ENCODE measurements around the gene RUNX2.

DNA sequence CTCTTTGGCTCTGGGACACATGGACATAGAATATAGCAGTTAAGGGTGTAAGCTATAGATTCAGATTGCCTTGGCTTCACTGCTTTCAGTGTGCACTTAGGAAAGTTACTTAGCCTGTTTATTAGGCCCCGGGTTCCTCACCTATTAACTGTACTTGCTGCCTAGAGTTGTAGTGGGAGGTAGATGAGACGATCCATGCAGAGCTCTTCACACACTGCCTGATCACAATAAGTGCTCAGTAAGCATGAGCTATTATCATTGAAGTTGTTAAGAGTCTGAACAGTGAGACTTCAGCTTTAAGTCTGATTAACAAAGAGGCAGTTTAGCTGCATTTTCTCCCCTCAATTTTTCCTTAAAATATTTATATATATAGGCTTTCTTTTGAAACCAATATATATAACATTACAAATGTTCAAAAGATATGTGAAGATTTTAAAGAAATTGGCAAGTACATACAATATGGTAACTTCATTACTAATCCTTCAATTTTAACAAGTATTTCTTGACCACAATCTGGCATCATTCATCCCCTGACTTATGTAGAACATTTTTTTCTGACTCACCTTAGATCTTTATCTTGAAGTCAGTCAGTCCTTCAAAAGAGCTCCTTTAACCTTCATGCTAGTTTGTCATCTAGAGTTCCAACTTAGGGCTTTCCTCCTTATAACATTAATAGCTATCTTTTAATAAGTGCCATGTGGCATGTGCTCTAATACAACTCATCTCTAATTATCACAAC is 70.1 kb downstream of the RUNX2 start:
- TF ChIP-seq GATA2 (IDR thresholded peaks at IDR 0.05; ENCODE audit: low read depth, low read length) (no peak), GATA3 (IDR thresholded peaks at IDR 0.05; ENCODE audit: low read depth, low read length) (no peak)

Data from SH-SY5Y (cell line).